ENCODE data around the gene ASTN2. TPM values are rescaled to one million over a fixed set of nuclear protein-coding genes. Genes with fewer than 3 reads are reported as not detected.

Gene ASTN2
- total and polyA plus RNA-seq, 3 donors from 2014 or later, result 55.7 to 157 (median 117) TPM

GRCh38 chr9:117156144-117156688, 258.6 kb downstream of the ASTN2 start:
- Histone ChIP-seq H3K27me3 (no peaks in the 10 kb centered on the region), H3K9me3 (no peaks in the 10 kb centered on the region), H3K4me1 (no peaks in the 10 kb centered on the region), H3K27ac (no peak overlapping the region), H3K36me3 (ENCODE audit: low read depth, missing control alignments) (no peaks in the 10 kb centered on the region), H3K4me3 (no peak overlapping the region)
- intact Hi-C loops (cut with DNase I; ENCODE audit: low total_unique reads), result no loop called here
- no peak for TF ChIP-seq CTCF (IDR thresholded peaks at IDR 0.05)
- no peak for TF ChIP-seq POLR2A (IDR thresholded peaks at IDR 0.05)
- DNase-seq, result no peak
- WGBS, 2 donors, result 89 to 90% methylated on average over 2 of the region's 2 CpGs

GRCh38 chr9:117153021-117153420, 261.8 kb downstream of the ASTN2 start:
- no peak for TF ChIP-seq POLR2A (IDR thresholded peaks at IDR 0.05)
- TF ChIP-seq CTCF (IDR thresholded peaks at IDR 0.05), result no peak
- WGBS, 2 donors, result 60% methylated on average over 1 of the region's 1 CpG
- Histone ChIP-seq H3K4me1 (no peaks in the 10 kb centered on the region), H3K27ac (no peak overlapping the region), H3K36me3 (ENCODE audit: low read depth, missing control alignments) (no peaks in the 10 kb centered on the region), H3K4me3 (no peak overlapping the region), H3K9me3 (no peaks in the 10 kb centered on the region), H3K27me3 (no peaks in the 10 kb centered on the region)
- DNase-seq, result no peak
- intact Hi-C loops (cut with DNase I; ENCODE audit: low total_unique reads), result no loop called here

GRCh38 chr9:117151716-117152115, 263.1 kb downstream of the ASTN2 start:
- DNase-seq, result no peak
- intact Hi-C loops (cut with DNase I; ENCODE audit: low total_unique reads), result no loop called here
- WGBS, 2 donors, result 54 to 67% methylated on average over 2 of the region's 2 CpGs
- Histone ChIP-seq H3K36me3 (ENCODE audit: low read depth, missing control alignments) (no peaks in the 10 kb centered on the region), H3K4me1 (no peaks in the 10 kb centered on the region), H3K27ac (no peak overlapping the region), H3K27me3 (no peaks in the 10 kb centered on the region), H3K9me3 (no peaks in the 10 kb centered on the region), H3K4me3 (no peak overlapping the region)
- TF ChIP-seq POLR2A (IDR thresholded peaks at IDR 0.05) (no peak), CTCF (IDR thresholded peaks at IDR 0.05) (no peak)

GRCh38 chr9:117149996-117150395, 264.9 kb downstream of the ASTN2 start:
- H3K27ac ChIP-seq, result no peak overlapping the region
- H3K4me3 ChIP-seq, result no peak overlapping the region
- intact Hi-C loops (cut with DNase I; ENCODE audit: low total_unique reads), result no loop called here
- WGBS, 2 donors, result 92 to 96% methylated on average over 4 of the region's 4 CpGs
- no peaks in the 10 kb centered on the region for H3K9me3 ChIP-seq
- TF ChIP-seq CTCF (IDR thresholded peaks at IDR 0.05), result no peak
- no peak for TF ChIP-seq POLR2A (IDR thresholded peaks at IDR 0.05)
- H3K27me3 ChIP-seq, result no peaks in the 10 kb centered on the region
- no peaks in the 10 kb centered on the region for H3K4me1 ChIP-seq
- no peaks in the 10 kb centered on the region for H3K36me3 ChIP-seq (ENCODE audit: low read depth, missing control alignments)
- no peak for DNase-seq

GRCh38 chr9:117145811-117146490, 268.9 kb downstream of the ASTN2 start:
- Histone ChIP-seq H3K27me3 (no peaks in the 10 kb centered on the region), H3K36me3 (ENCODE audit: low read depth, missing control alignments) (no peaks in the 10 kb centered on the region), H3K4me1 (no peaks in the 10 kb centered on the region), H3K27ac (no peak overlapping the region), H3K9me3 (no peaks in the 10 kb centered on the region), H3K4me3 (no peak overlapping the region)
- TF ChIP-seq POLR2A (IDR thresholded peaks at IDR 0.05), result no peak
- TF ChIP-seq CTCF (IDR thresholded peaks at IDR 0.05), result no peak
- DNase-seq, result no peak
- WGBS, 2 donors, result 75 to 88% methylated on average over 7 of the region's 7 CpGs
- intact Hi-C loops (cut with DNase I; ENCODE audit: low total_unique reads), result no loop called here

Data from testis (tissue), 3 donors.